Body of pancreas (tissue), 4 donors: ENCODE measurements around the gene CCDC57. TPM values are rescaled to one million over a fixed set of nuclear protein-coding genes. Genes with fewer than 3 reads are reported as not detected.
A peak's percentile ranks its signal among the peaks of the same experiment; 100 is the strongest.

ENCODE experiments used
- ATAC-seq: fragments of 150-250 bp; one replicate; pipeline ENCODE4 v1.9.1; 2016
- DNase-seq, 4 donors: peaks; one replicate each; pipeline ENCODE4 v3.0.0-alpha.2; 2019
- H3K27ac ChIP-seq, 4 donors: fragments of 200-600 bp; sonication (generic); 1 replicate in 3 of 4; 2 replicates in 1 of 4; pipeline versions ENCODE4 v1.5.1 to v1.6.1; 2016 to 2019; ENCODE audit warnings: mild to moderate bottlenecking in 1 of 4, mixed read lengths in 1 of 4, moderate library complexity in 1 of 4
- H3K27me3 ChIP-seq, 2 donors: fragments of 200-600 bp; sonication (generic); one replicate each; pipeline ENCODE4 v1.6.0; 2016; ENCODE audit warnings: mild to moderate bottlenecking in 1 of 2
- H3K36me3 ChIP-seq, 2 donors: fragments of 200-600 bp; sonication (generic); replicated peaks in 1 of 2; 2 replicates each; pipeline ENCODE4 v1.5.1; 2016; ENCODE audit warnings: low read depth in 2 of 2; ENCODE audit not compliant: insufficient read depth in 1 of 2
- H3K4me1 ChIP-seq: fragments of 200-600 bp; sonication (generic); one replicate; pipeline ENCODE4 v1.6.0; 2016
- H3K4me3 ChIP-seq, 2 donors: fragments of 200-600 bp; sonication (generic); 1 replicate in 1 of 2; 2 replicates in 1 of 2; pipeline ENCODE4 v1.5.1; 2016 to 2019
- H3K9me3 ChIP-seq, 3 donors: fragments of 200-600 bp; sonication (generic); 1 replicate in 2 of 3; 2 replicates in 1 of 3; pipeline ENCODE4 v1.5.1; 2016
- POLR2A ChIP-seq, 3 donors: fragments of 450-650 bp; IDR thresholded peaks; one replicate each; pipeline ENCODE4 v1.6.1; 2016; ENCODE audit warnings: antibody characterized with exemption in 3 of 3, mild to moderate bottlenecking in 2 of 3
- WGBS, 2 donors: methylation state at CpG; one replicate each; pipeline ENCODE4 v1.1.5; 2017; 5-methylcytosine and 5-hydroxymethylcytosine counted together
- intact Hi-C: fragments of 100-400 bp; cut with DNase I; formaldehyde crosslinking; loops from one replicate; pipeline ENCODE4 v1.15.1; 2023
- total RNA-seq, 2 donors: library from RNA; depleted of rRNA; stranded (reverse); fragments of >200 nt; gene quantifications; one replicate each; pipeline ENCODE4 v1.1.0, GENCODE V29; 2016
- TF ChIP-seq, protein P1 (sequence below), 7 experiments: fragments of 450-650 bp in 4 of 7; fragments of 200-600 bp in 3 of 7; sonication (generic) in 3 of 7; IDR thresholded peaks; one replicate each; pipeline ENCODE4 v1.5.1; 2016 to 2019; ENCODE audit warnings: antibody characterized with exemption in 7 of 7

The CCDC57 gene
- total RNA-seq, 2 donors from 2014 or later = 24.1 to 60.3 TPM

DNA sequence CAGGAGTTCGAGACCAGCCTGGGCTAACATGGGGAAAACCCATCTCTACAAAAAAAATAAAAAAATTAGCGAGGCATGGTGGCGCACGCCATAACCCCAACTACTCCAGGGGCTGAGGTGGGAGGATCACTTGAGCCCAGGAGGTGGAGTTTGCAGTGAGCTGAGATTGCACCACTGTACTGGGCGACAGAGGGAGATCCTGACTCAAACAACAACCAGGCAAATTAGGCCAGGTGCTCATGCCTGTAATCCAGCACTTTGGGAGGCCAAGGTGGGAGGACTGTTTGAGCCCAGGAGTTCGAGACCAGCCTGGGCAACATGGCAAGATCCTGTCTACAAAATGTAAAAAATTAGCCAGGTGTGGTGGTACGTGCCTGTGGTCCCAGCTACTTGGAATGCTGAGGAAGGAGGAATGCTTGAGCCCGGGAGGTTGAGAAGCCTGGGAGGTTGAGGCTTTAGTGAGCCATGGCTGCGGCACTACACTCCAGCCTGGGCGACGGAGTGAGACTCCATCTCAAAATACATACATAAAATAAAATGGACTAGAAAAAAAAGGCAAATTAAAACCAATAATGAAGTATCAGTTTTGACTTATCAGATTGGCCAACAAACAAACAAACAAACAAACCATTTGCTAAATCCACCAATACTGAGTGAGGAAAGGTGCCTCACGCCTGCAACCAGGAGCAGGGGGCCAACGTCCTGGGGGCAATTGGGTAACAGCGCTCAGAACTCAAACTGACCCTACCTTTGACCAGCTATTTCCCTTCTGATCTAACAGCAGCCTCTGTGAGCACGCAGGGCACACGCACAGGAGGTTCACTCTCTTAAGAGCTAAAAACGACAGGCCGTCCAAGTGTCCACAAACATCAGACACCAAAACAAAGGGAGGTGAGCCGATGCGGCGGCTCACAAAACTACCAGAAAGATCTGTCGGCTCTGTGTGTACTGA is 95.2 kb downstream of the CCDC57 start:
- no peaks in the 10 kb centered on the region for H3K36me3 ChIP-seq
- ATAC-seq (no peak), DNase-seq (no peak)
- peak overlapping the region in 1 of 4 donors; percentile 67 for H3K27ac ChIP-seq
- H3K4me1 ChIP-seq = peaks cover 4% of the 10 kb centered on the region
- no peak overlapping the region for H3K4me3 ChIP-seq
- TF ChIP-seq POLR2A (IDR thresholded peaks at IDR 0.05) = no peak
- TF ChIP-seq, protein P1, sequence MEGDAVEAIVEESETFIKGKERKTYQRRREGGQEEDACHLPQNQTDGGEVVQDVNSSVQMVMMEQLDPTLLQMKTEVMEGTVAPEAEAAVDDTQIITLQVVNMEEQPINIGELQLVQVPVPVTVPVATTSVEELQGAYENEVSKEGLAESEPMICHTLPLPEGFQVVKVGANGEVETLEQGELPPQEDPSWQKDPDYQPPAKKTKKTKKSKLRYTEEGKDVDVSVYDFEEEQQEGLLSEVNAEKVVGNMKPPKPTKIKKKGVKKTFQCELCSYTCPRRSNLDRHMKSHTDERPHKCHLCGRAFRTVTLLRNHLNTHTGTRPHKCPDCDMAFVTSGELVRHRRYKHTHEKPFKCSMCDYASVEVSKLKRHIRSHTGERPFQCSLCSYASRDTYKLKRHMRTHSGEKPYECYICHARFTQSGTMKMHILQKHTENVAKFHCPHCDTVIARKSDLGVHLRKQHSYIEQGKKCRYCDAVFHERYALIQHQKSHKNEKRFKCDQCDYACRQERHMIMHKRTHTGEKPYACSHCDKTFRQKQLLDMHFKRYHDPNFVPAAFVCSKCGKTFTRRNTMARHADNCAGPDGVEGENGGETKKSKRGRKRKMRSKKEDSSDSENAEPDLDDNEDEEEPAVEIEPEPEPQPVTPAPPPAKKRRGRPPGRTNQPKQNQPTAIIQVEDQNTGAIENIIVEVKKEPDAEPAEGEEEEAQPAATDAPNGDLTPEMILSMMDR (IDR thresholded peaks at IDR 0.05) = no peak
- 83 to 86% methylated on average over 22 of the region's 22 CpGs for WGBS, 2 donors
- H3K9me3 ChIP-seq = no peaks in the 10 kb centered on the region
- intact Hi-C loops = no loop called here
- H3K27me3 ChIP-seq = no peaks in the 10 kb centered on the region

DNA sequence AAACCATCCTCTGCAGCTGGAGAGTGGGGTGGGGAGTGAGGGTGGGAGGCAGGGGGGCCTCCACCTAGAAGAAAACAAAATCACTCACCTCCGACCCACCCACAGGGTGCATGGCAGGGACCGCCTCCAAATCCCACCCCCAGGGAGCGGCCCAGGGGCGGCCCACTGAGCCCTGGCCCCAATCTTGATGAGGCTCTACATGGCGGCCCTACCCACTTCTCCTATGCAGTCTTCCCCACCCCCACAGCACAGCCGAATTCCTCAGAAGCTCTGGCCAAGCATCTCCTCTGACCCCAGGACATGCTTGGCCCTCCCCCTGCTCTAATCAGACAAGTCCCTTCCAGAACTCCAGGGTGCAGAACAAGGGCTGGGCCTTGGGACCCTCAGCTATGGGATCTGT is 96.4 kb downstream of the CCDC57 start:
- Histone ChIP-seq H3K4me1 (peaks cover 4% of the 10 kb centered on the region), H3K4me3 (no peak overlapping the region), H3K27me3 (no peaks in the 10 kb centered on the region), H3K27ac (no peak overlapping the region), H3K36me3 (no peaks in the 10 kb centered on the region), H3K9me3 (no peaks in the 10 kb centered on the region)
- DNase-seq (no peak), ATAC-seq (no peak)
- intact Hi-C loops = no loop called here
- 78 to 83% methylated on average over 3 to 6 of the region's 6 CpGs for WGBS, 2 donors
- TF ChIP-seq, protein P1 (IDR thresholded peaks at IDR 0.05) = no peak
- no peak for TF ChIP-seq POLR2A (IDR thresholded peaks at IDR 0.05)

DNA sequence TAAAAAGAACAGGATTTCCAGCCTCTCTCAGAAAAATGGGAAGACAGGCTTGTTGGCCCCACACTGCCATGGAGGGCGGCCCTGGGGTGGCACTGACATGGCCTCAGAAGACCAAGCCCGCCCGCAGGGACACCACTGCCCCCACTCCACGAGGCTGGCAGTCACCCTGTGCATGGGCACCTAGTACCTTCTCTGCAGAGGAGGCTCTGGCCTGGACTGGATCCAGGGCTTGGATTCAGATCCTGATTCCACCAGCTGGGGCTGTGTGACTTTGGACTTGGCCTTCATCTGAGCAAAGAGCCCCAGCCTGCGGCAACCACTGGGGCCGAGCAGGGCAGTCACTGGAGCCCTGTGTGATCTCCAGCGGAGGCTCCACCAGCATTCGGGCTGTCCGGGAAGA is 97.8 kb downstream of the CCDC57 start:
- no peaks in the 10 kb centered on the region for H3K36me3 ChIP-seq
- H3K27ac ChIP-seq = no peak overlapping the region
- TF ChIP-seq, protein P1 (IDR thresholded peaks at IDR 0.05) = no peak
- no peak for TF ChIP-seq POLR2A (IDR thresholded peaks at IDR 0.05)
- WGBS, 2 donors = 89 to 95% methylated on average over 3 to 9 of the region's 9 CpGs
- H3K9me3 ChIP-seq = no peaks in the 10 kb centered on the region
- no peak for DNase-seq
- peaks cover 8% of the 10 kb centered on the region for H3K4me1 ChIP-seq
- intact Hi-C loops = no loop called here
- no peak overlapping the region for H3K4me3 ChIP-seq
- no peak for ATAC-seq
- no peaks in the 10 kb centered on the region for H3K27me3 ChIP-seq

DNA sequence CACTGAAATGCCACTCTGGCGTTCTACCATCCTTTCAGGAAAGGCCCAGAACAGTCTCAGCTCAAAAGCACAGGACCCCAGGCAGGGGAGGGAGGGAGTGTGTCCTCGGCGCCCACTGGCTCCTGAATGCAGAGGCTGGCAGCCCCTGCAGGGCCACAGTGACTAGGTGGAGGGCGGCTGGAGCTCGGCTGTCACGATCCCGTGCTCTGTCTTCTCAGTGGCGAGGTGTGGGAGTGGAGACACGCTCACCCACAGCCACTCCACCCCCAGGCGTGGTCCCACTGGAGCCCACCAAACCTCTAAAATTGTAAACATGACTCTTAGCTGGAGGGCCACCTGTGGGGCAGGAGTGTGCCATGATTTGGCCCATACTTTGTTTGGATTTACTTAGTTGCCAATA is 98.2 kb downstream of the CCDC57 start:
- WGBS, 2 donors = 76 to 92% methylated on average over 3 to 10 of the region's 10 CpGs
- Histone ChIP-seq H3K9me3 (no peaks in the 10 kb centered on the region), H3K4me1 (peaks cover 6% of the 10 kb centered on the region), H3K4me3 (no peak overlapping the region), H3K27me3 (no peaks in the 10 kb centered on the region), H3K27ac (no peak overlapping the region), H3K36me3 (no peaks in the 10 kb centered on the region)
- DNase-seq (no peak), ATAC-seq (no peak)
- TF ChIP-seq POLR2A (IDR thresholded peaks at IDR 0.05) = no peak
- TF ChIP-seq, protein P1 (IDR thresholded peaks at IDR 0.05) = no peak
- intact Hi-C loops = no loop called here
